Fibroblast of lung (primary cell): ENCODE results near the gene LTO1. TPM values are rescaled to one million over a fixed set of nuclear protein-coding genes. Genes with fewer than 3 reads are reported as not detected.

Experiments
- DNase-seq, 2 donors: peaks; one replicate each; pipeline versions ENCODE4 v3.0.0 to v3.0.0-alpha.2; 2010; ENCODE audit warnings: low read depth in 2 of 2
- H2AFZ ChIP-seq: 2 replicates; pipeline ENCODE4 v1.5.1; 2012; ENCODE audit warnings: low read length, control low read depth, inconsistent platforms
- H3K27ac ChIP-seq: 2 replicates; pipeline ENCODE4 v1.5.1; 2011; ENCODE audit warnings: low read length, control low read depth; ENCODE audit not compliant: insufficient read depth
- H3K27me3 ChIP-seq: 2 replicates; pipeline ENCODE4 v1.5.1; 2011; ENCODE audit warnings: mild to moderate bottlenecking, low read length; ENCODE audit not compliant: control insufficient read depth, insufficient read depth
- H3K36me3 ChIP-seq: 2 replicates; pipeline ENCODE4 v1.5.1; 2011; ENCODE audit warnings: low read length; ENCODE audit not compliant: control insufficient read depth, insufficient read depth
- H3K4me1 ChIP-seq: 2 replicates; pipeline ENCODE4 v1.5.1; 2011; ENCODE audit warnings: low read length; ENCODE audit not compliant: control insufficient read depth, insufficient read depth; ENCODE audit errors: extremely low read depth
- H3K4me2 ChIP-seq: 2 replicates; pipeline ENCODE4 v1.5.1; 2011; ENCODE audit warnings: low read length, control low read depth; ENCODE audit not compliant: insufficient read depth; ENCODE audit errors: extremely low read depth
- H3K4me3 ChIP-seq, 4 experiments: fragments of 200-600 bp in 1 of 4; sonication (generic) in 1 of 4; replicated peaks in 1 of 4; 2 replicates each; pipeline ENCODE4 v1.5.1; 2011 to 2016; ENCODE audit warnings: low read length in 4 of 4, low read depth in 3 of 4, mild to moderate bottlenecking in 3 of 4, control low read depth in 2 of 4, inconsistent platforms in 1 of 4, mixed read lengths in 1 of 4; ENCODE audit not compliant: insufficient read depth in 1 of 4; ENCODE audit errors: control extremely low read depth in 1 of 4
- H3K79me2 ChIP-seq: 2 replicates; pipeline ENCODE4 v1.5.1; 2012; ENCODE audit warnings: mild to moderate bottlenecking, low read length, inconsistent platforms; ENCODE audit not compliant: control insufficient read depth, insufficient read depth
- H3K9ac ChIP-seq: 2 replicates; pipeline ENCODE4 v1.5.1; 2011; ENCODE audit warnings: mild to moderate bottlenecking, low read length, control low read depth; ENCODE audit not compliant: insufficient read depth
- H3K9me3 ChIP-seq: 2 replicates; pipeline ENCODE4 v1.5.1; 2012; ENCODE audit warnings: low read depth, low read length; ENCODE audit not compliant: control insufficient read depth, insufficient read depth
- H4K20me1 ChIP-seq: 2 replicates; pipeline ENCODE4 v1.5.1; 2011; ENCODE audit warnings: low read length; ENCODE audit not compliant: control insufficient read depth, insufficient read depth; ENCODE audit errors: extremely low read depth
- EZH2 ChIP-seq: IDR thresholded peaks from 2 replicates; pipeline ENCODE4 v1.5.1; 2012; ENCODE audit warnings: low read length, control low read depth, mild to moderate bottlenecking; ENCODE audit errors: missing control alignments
- polyA plus RNA-seq, 2 donors: library from polyadenylated mRNA; depleted of rRNA in 1 of 2; stranded (reverse) in 1 of 2; unstranded in 1 of 2; fragments of >200 nt; gene quantifications; 2 replicates each; pipeline ENCODE4 v1.2.1, GENCODE V29; 2011 to 2012; ENCODE audit warnings: missing spikeins in 1 of 2
- total RNA-seq: library from RNA; depleted of rRNA; stranded (reverse); fragments of >200 nt; gene quantifications from 2 replicates; pipeline ENCODE4 v1.2.1, GENCODE V29; 2014
- TF ChIP-seq, protein P1 (sequence below), 2 donors: IDR thresholded peaks in 1 of 2; conservative IDR thresholded peaks in 1 of 2; 1 replicate in 1 of 2; 2 replicates in 1 of 2; pipeline ENCODE4 v1.5.1; 2011 to 2012; ENCODE audit warnings: low read length in 2 of 2, control low read depth in 1 of 2, inconsistent platforms in 1 of 2, low read depth in 1 of 2, mild to moderate bottlenecking in 1 of 2

LTO1 gene
- total and polyA plus RNA-seq, 2 donors (not counting 1 experiment from before 2014, with no cell fraction given): 18.1 to 25.4 TPM

DNA sequence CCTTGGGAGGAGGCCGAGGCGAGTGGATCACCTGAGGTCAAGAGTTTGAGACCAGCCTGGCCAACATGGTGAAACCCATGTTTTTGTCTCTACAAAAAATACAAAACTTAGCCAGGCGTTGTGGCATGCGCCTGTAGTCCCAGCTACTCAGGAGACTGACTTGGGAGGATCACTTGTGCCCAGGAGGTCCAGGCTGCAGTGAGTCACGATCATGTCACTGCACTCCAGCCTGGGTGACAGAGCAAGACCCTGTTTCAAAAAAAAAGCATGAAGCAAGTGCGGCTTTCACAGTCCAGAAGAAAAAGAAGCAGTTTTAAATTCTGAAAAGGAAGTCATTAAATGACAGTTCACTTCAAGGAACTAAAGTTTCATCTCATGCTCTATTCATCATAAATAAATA lies 7.1 kb upstream of the LTO1 start:
- no peaks in the 10 kb centered on the region for H3K4me1 ChIP-seq
- TF ChIP-seq, protein P1, sequence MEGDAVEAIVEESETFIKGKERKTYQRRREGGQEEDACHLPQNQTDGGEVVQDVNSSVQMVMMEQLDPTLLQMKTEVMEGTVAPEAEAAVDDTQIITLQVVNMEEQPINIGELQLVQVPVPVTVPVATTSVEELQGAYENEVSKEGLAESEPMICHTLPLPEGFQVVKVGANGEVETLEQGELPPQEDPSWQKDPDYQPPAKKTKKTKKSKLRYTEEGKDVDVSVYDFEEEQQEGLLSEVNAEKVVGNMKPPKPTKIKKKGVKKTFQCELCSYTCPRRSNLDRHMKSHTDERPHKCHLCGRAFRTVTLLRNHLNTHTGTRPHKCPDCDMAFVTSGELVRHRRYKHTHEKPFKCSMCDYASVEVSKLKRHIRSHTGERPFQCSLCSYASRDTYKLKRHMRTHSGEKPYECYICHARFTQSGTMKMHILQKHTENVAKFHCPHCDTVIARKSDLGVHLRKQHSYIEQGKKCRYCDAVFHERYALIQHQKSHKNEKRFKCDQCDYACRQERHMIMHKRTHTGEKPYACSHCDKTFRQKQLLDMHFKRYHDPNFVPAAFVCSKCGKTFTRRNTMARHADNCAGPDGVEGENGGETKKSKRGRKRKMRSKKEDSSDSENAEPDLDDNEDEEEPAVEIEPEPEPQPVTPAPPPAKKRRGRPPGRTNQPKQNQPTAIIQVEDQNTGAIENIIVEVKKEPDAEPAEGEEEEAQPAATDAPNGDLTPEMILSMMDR (conservative IDR thresholded peaks at IDR 0.05 in 1 of 2, IDR thresholded peaks at IDR 0.05 in 1 of 2; ENCODE audit: low read depth in 1 of 2, low read length in 2 of 2): no peak
- TF ChIP-seq EZH2: no peak
- DNase-seq: no peak

GRCh38 chr11:69680688-69681087 lies 5.5 kb upstream of the LTO1 start:
- H3K9me3 ChIP-seq: no peaks in the 10 kb centered on the region
- no peaks in the 10 kb centered on the region for H3K27me3 ChIP-seq
- no peak for DNase-seq
- no peak overlapping the region for H3K9ac ChIP-seq
- TF ChIP-seq, protein P1 (conservative IDR thresholded peaks at IDR 0.05 in 1 of 2, IDR thresholded peaks at IDR 0.05 in 1 of 2; ENCODE audit: low read depth in 1 of 2, low read length in 2 of 2): no peak
- TF ChIP-seq EZH2: no peak
- H3K36me3 ChIP-seq: no peaks in the 10 kb centered on the region
- H2AFZ ChIP-seq: no peak overlapping the region
- H4K20me1 ChIP-seq: no peaks in the 10 kb centered on the region
- no peak overlapping the region for H3K4me3 ChIP-seq
- no peaks in the 10 kb centered on the region for H3K4me1 ChIP-seq
- H3K27ac ChIP-seq: no peak overlapping the region
- no peaks in the 10 kb centered on the region for H3K79me2 ChIP-seq
- no peak overlapping the region for H3K4me2 ChIP-seq

More for the DNA sequence above, 7.1 kb upstream of the LTO1 start:
- no peak overlapping the region for H3K27ac ChIP-seq
- no peak overlapping the region for H3K4me3 ChIP-seq
- H3K27me3 ChIP-seq: no peaks in the 10 kb centered on the region
- no peaks in the 10 kb centered on the region for H3K9me3 ChIP-seq
- H3K4me2 ChIP-seq: no peak overlapping the region
- no peak overlapping the region for H2AFZ ChIP-seq
- no peaks in the 10 kb centered on the region for H4K20me1 ChIP-seq
- no peaks in the 10 kb centered on the region for H3K79me2 ChIP-seq
- H3K36me3 ChIP-seq: no peaks in the 10 kb centered on the region
- H3K9ac ChIP-seq: no peak overlapping the region

DNA sequence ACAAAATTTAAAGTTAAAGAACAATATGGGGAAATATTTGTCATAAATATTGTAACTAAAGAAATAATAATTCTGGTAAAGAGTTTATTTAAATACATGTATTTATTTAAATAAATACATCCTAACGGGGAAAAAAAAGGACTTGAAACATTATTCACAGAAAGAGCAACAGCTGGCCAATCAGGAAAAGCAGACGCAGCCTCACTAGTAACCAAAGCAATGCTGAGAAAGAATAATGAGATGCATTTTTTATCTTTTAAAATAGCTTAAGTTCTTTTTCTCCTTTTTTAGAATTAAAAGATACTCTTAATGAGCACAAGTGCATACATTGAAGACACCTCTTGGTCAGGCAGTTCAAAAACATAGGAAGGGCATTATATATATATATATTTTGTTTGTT lies 2.6 kb upstream of the LTO1 start:
- TF ChIP-seq, protein P1 (conservative IDR thresholded peaks at IDR 0.05 in 1 of 2, IDR thresholded peaks at IDR 0.05 in 1 of 2; ENCODE audit: low read depth in 1 of 2, low read length in 2 of 2): no peak
- no peak for TF ChIP-seq EZH2
- no peak for DNase-seq

More for the DNA sequence above, 2.6 kb upstream of the LTO1 start:
- peaks cover 22% of the 10 kb centered on the region for H3K79me2 ChIP-seq
- no peak overlapping the region for H3K4me3 ChIP-seq
- H3K9ac ChIP-seq: no peak overlapping the region
- no peak overlapping the region for H3K27ac ChIP-seq
- no peaks in the 10 kb centered on the region for H3K9me3 ChIP-seq
- no peak overlapping the region for H2AFZ ChIP-seq
- H3K36me3 ChIP-seq: no peaks in the 10 kb centered on the region
- no peaks in the 10 kb centered on the region for H4K20me1 ChIP-seq
- no peaks in the 10 kb centered on the region for H3K27me3 ChIP-seq
- H3K4me2 ChIP-seq: no peak overlapping the region
- H3K4me1 ChIP-seq: peaks cover 4% of the 10 kb centered on the region
